AG04450 (cell line): ENCODE data around the gene TTC22. TPM values are rescaled to one million over a fixed set of nuclear protein-coding genes. Genes with fewer than 3 reads are reported as not detected.
A peak's percentile ranks its signal among the peaks of the same experiment; 100 is the strongest.

ENCODE experiments used
- CTCF ChIA-PET: fragments of 300-600, 350-600 bp; formaldehyde crosslinking; extraction: SDS; loops from one replicate; lab custom pipeline; 2022; ENCODE audit warnings: antibody characterized with exemption, inconsistent platforms; lab: Charles Lee
- POLR2A ChIA-PET: fragments of 350-600 bp; formaldehyde crosslinking; extraction: SDS; loops from one replicate; lab custom pipeline; 2021; ENCODE audit warnings: antibody characterized with exemption, inconsistent platforms; lab: Yijun Ruan, JAX
- DNase-seq: peaks from one replicate; pipeline ENCODE4 v3.0.0-alpha.2; 2011; ENCODE audit warnings: low read depth, low spot score
- H3K27ac ChIP-seq: one replicate; pipeline ENCODE4 v1.5.1; 2012; ENCODE audit warnings: low read depth, low read length, control low read depth
- H3K27me3 ChIP-seq: one replicate; pipeline ENCODE4 v1.6.0; 2012; ENCODE audit warnings: low read length; ENCODE audit not compliant: control insufficient read depth, insufficient read depth
- H3K4me3 ChIP-seq: 2 replicates; pipeline ENCODE4 v1.5.1; 2011; ENCODE audit warnings: mild to moderate bottlenecking, low read depth, low read length, control low read depth
- H3K9me3 ChIP-seq: 2 replicates; pipeline ENCODE4 v1.5.1; 2012; ENCODE audit warnings: low read length; ENCODE audit not compliant: control insufficient read depth, insufficient read depth
- CTCF ChIP-seq: IDR thresholded peaks from 2 replicates; pipeline ENCODE4 v1.5.1; 2011; ENCODE audit warnings: low read depth, low read length, control low read depth, inconsistent platforms
- polyA plus RNA-seq: library from polyadenylated mRNA; depleted of rRNA; stranded (reverse); fragments of >200 nt; gene quantifications from 2 replicates; pipeline ENCODE4 v1.2.3, GENCODE V29; 2011

The TTC22 gene
- polyA plus RNA-seq, 1 experiment: not detected

GRCh38 chr1:54848134-54848948 is 47.2 kb upstream of the TTC22 start:
- H3K27ac ChIP-seq: no peak overlapping the region
- no peak for DNase-seq
- ChIA-PET CTCF (interaction anchor here (3.2 kb wide), 1 partner anchor 97 kb away, joined by 13 read pairs; no protein-coding TSS in a partner anchor), POLR2A (no interaction called here)
- H3K27me3 ChIP-seq: no peaks in the 10 kb centered on the region
- no peaks in the 10 kb centered on the region for H3K9me3 ChIP-seq
- TF ChIP-seq CTCF: 0 out of 2 replicates have a peak, but pooled peaks have one; percentile 7
- no peak overlapping the region for H3K4me3 ChIP-seq

- no peak for TF ChIP-seq CTCF
- DNase-seq: no peak
- H3K4me3 ChIP-seq: no peak overlapping the region
- no peak overlapping the region for H3K27ac ChIP-seq
- H3K27me3 ChIP-seq: no peaks in the 10 kb centered on the region
- H3K9me3 ChIP-seq: no peaks in the 10 kb centered on the region
- ChIA-PET CTCF (interaction anchor here (1.1 kb wide), 1 partner anchor 98 kb away, joined by 4 read pairs; no protein-coding TSS in a partner anchor), POLR2A (no interaction called here)
Measured at GRCh38 chr1:54846716-54847284, 45.7 kb upstream of the TTC22 start.

- H3K27me3 ChIP-seq: no peaks in the 10 kb centered on the region
- no peak for TF ChIP-seq CTCF
- ChIA-PET CTCF (no interaction called here), POLR2A (no interaction called here)
- no peak overlapping the region for H3K4me3 ChIP-seq
- no peak for DNase-seq
- no peak overlapping the region for H3K27ac ChIP-seq
- H3K9me3 ChIP-seq: no peaks in the 10 kb centered on the region
Measured at GRCh38 chr1:54846301-54846700, 45.2 kb upstream of the TTC22 start.

GRCh38 chr1:54845772-54846171 is 44.6 kb upstream of the TTC22 start:
- CTCF ChIA-PET: no interaction called here
- no peak for TF ChIP-seq CTCF

GRCh38 chr1:54844564-54844963 is 43.4 kb upstream of the TTC22 start:
- no peaks in the 10 kb centered on the region for H3K9me3 ChIP-seq
- no peak overlapping the region for H3K4me3 ChIP-seq
- H3K27me3 ChIP-seq: no peaks in the 10 kb centered on the region
- POLR2A ChIA-PET: no interaction called here
- H3K27ac ChIP-seq: no peak overlapping the region
- TF ChIP-seq CTCF: no peak
- CTCF ChIA-PET: no interaction called here
- DNase-seq: no peak

More at GRCh38 chr1:54845772-54846171, 44.6 kb upstream of the TTC22 start:
- no peaks in the 10 kb centered on the region for H3K9me3 ChIP-seq
- no peak overlapping the region for H3K4me3 ChIP-seq
- POLR2A ChIA-PET: no interaction called here
- DNase-seq: no peak
- H3K27ac ChIP-seq: no peak overlapping the region
- H3K27me3 ChIP-seq: no peaks in the 10 kb centered on the region
